Suprapubic skin (tissue), 4 donors: ENCODE results near the gene ARPC1B. TPM values are rescaled to one million over a fixed set of nuclear protein-coding genes. Genes with fewer than 3 reads are reported as not detected.
"Not testable (repeated sequence)": the region's sequence is repeated elsewhere in the genome, so short reads cannot be mapped to it uniquely, and the experiment has no call there.

Experiments used
- DNase-seq, 2 donors: peaks; one replicate each; pipeline ENCODE4 v3.0.0-alpha.2; 2019; ENCODE audit warnings: low spot score in 2 of 2
- H3K27ac ChIP-seq: fragments of 200-600 bp; sonication (generic); one replicate; pipeline ENCODE4 v1.5.1; 2019
- H3K27me3 ChIP-seq: fragments of 200-600 bp; sonication (generic); one replicate; pipeline ENCODE4 v1.5.1; 2019
- H3K36me3 ChIP-seq: fragments of 200-600 bp; sonication (generic); one replicate; pipeline ENCODE4 v1.5.1; 2019
- H3K4me1 ChIP-seq: fragments of 200-600 bp; sonication (generic); one replicate; pipeline ENCODE4 v1.5.1; 2019
- H3K4me3 ChIP-seq: fragments of 200-600 bp; sonication (generic); one replicate; pipeline ENCODE4 v1.5.1; 2019; ENCODE audit warnings: mild to moderate bottlenecking
- H3K9me3 ChIP-seq: fragments of 200-600 bp; sonication (generic); one replicate; pipeline ENCODE4 v1.5.1; 2019
- CTCF ChIP-seq, 2 donors: fragments of 200-600 bp in 1 of 2; fragments of 450-650 bp in 1 of 2; sonication (generic) in 1 of 2; IDR thresholded peaks; one replicate each; pipeline ENCODE4 v1.5.1; 2016 to 2019; ENCODE audit warnings: antibody characterized with exemption in 2 of 2, mild to moderate bottlenecking in 1 of 2, moderate library complexity in 1 of 2
- EP300 ChIP-seq: sonication (generic); formaldehyde crosslinking; IDR thresholded peaks from one replicate; pipeline ENCODE4 v1.6.1; 2017; ENCODE audit warnings: antibody characterized with exemption
- POLR2A ChIP-seq, 2 donors: fragments of 450-650 bp; IDR thresholded peaks; one replicate each; pipeline ENCODE4 v1.6.1; 2017; ENCODE audit warnings: antibody characterized with exemption in 2 of 2, mild to moderate bottlenecking in 2 of 2, moderate library complexity in 2 of 2
- POLR2AphosphoS5 ChIP-seq, 3 donors: sonication (generic); formaldehyde crosslinking; IDR thresholded peaks; one replicate each; pipeline ENCODE4 v1.6.1; 2017; ENCODE audit warnings: antibody characterized with exemption in 3 of 3
- WGBS: methylation state at CpG from one replicate; pipeline ENCODE4 v1.1.5; 2018; 5-methylcytosine and 5-hydroxymethylcytosine counted together
- total RNA-seq, 4 donors: library from RNA; depleted of rRNA; stranded (reverse); fragments of >200 nt; gene quantifications; one replicate each; pipeline ENCODE4 v1.1.0, GENCODE V29; 2016

The ARPC1B gene
- total RNA-seq, 4 donors from 2014 or later, result 48.9 to 66.9 (median 64.2) TPM

- not testable (repeated sequence) for H3K9me3 ChIP-seq, H3K4me3 ChIP-seq, DNase-seq, H3K27me3 ChIP-seq, H3K27ac ChIP-seq
- peaks cover 46% of the 10 kb centered on the region for H3K4me1 ChIP-seq
- WGBS, result 80% methylated on average over 8 of the region's 8 CpGs
- peaks cover 24% of the 10 kb centered on the region for H3K36me3 ChIP-seq
- TF ChIP-seq POLR2AphosphoS5 (IDR thresholded peaks at IDR 0.05), result peak in 1 of 3 donors; percentile 14
Observed at GRCh38 chr7:99330314-99330961, 44.1 kb upstream of the ARPC1B start.

GRCh38 chr7:99331002-99331401, 43.5 kb upstream of the ARPC1B start:
- H3K4me1 ChIP-seq, result peaks cover 46% of the 10 kb centered on the region
- H3K27me3 ChIP-seq, result no peaks in the 10 kb centered on the region
- no peak overlapping the region for H3K4me3 ChIP-seq
- WGBS, result 88% methylated on average over 2 of the region's 2 CpGs
- H3K36me3 ChIP-seq, result peaks cover 30% of the 10 kb centered on the region
- no peak for DNase-seq
- no peaks in the 10 kb centered on the region for H3K9me3 ChIP-seq
- no peak for TF ChIP-seq CTCF (IDR thresholded peaks at IDR 0.05)
- H3K27ac ChIP-seq, result no peak overlapping the region

- Histone ChIP-seq H3K4me3 (no peak overlapping the region), H3K27me3 (no peaks in the 10 kb centered on the region), H3K36me3 (peaks cover 84% of the 10 kb centered on the region), H3K4me1 (no peaks in the 10 kb centered on the region), H3K27ac (no peak overlapping the region), H3K9me3 (no peaks in the 10 kb centered on the region)
- no peak for DNase-seq
- no peak for TF ChIP-seq POLR2AphosphoS5 (IDR thresholded peaks at IDR 0.05)
- TF ChIP-seq CTCF (IDR thresholded peaks at IDR 0.05), result no peak
- no peak for TF ChIP-seq EP300
- 98% methylated on average over 3 of the region's 3 CpGs for WGBS
Observed at GRCh38 chr7:99339595-99339994, 34.9 kb upstream of the ARPC1B start.

GRCh38 chr7:99340659-99341058, 33.9 kb upstream of the ARPC1B start:
- TF ChIP-seq EP300 (no peak), POLR2AphosphoS5 (IDR thresholded peaks at IDR 0.05) (no peak), CTCF (IDR thresholded peaks at IDR 0.05) (no peak), POLR2A (IDR thresholded peaks at IDR 0.05) (no peak)
- DNase-seq, result no peak
- H3K27ac ChIP-seq, result no peak overlapping the region

GRCh38 chr7:99344061-99344647, 30.4 kb upstream of the ARPC1B start:
- Histone ChIP-seq H3K4me3 (no peak overlapping the region), H3K4me1 (no peaks in the 10 kb centered on the region), H3K36me3 (peaks cover 90% of the 10 kb centered on the region), H3K9me3 (no peaks in the 10 kb centered on the region), H3K27me3 (no peaks in the 10 kb centered on the region), H3K27ac (no peak overlapping the region)
- TF ChIP-seq CTCF (IDR thresholded peaks at IDR 0.05) (no peak), POLR2AphosphoS5 (IDR thresholded peaks at IDR 0.05) (no peak), EP300 (no peak), POLR2A (IDR thresholded peaks at IDR 0.05) (no peak)
- DNase-seq, result no peak
- WGBS, result 91% methylated on average over 13 of the region's 13 CpGs

More at GRCh38 chr7:99340659-99341058, 33.9 kb upstream of the ARPC1B start:
- H3K9me3 ChIP-seq, result no peaks in the 10 kb centered on the region
- 91% methylated on average over 3 of the region's 3 CpGs for WGBS
- H3K4me1 ChIP-seq, result no peaks in the 10 kb centered on the region
- no peak overlapping the region for H3K4me3 ChIP-seq
- H3K36me3 ChIP-seq, result peaks cover 83% of the 10 kb centered on the region
- H3K27me3 ChIP-seq, result no peaks in the 10 kb centered on the region

- H3K36me3 ChIP-seq, result peaks cover 93% of the 10 kb centered on the region
- H3K9me3 ChIP-seq, H3K4me3 ChIP-seq, H3K4me1 ChIP-seq, H3K27ac ChIP-seq, DNase-seq, H3K27me3 ChIP-seq: not testable (repeated sequence)
- WGBS, result 94% methylated on average over 3 of the region's 3 CpGs
Observed at GRCh38 chr7:99350641-99351040, 23.9 kb upstream of the ARPC1B start.
